NCI-H510A (cell line): Measurements from ENCODE around the gene PNMA6A.
"Not testable (repeated sequence)": the region's sequence is repeated elsewhere in the genome, so short reads cannot be mapped to it uniquely, and the experiment has no call there.

ENCODE experiments used
- DNase-seq: peaks from one replicate; lab custom pipeline; 2025; lab: John Stamatoyannopoulos, UW

PNMA6A gene

DNA sequence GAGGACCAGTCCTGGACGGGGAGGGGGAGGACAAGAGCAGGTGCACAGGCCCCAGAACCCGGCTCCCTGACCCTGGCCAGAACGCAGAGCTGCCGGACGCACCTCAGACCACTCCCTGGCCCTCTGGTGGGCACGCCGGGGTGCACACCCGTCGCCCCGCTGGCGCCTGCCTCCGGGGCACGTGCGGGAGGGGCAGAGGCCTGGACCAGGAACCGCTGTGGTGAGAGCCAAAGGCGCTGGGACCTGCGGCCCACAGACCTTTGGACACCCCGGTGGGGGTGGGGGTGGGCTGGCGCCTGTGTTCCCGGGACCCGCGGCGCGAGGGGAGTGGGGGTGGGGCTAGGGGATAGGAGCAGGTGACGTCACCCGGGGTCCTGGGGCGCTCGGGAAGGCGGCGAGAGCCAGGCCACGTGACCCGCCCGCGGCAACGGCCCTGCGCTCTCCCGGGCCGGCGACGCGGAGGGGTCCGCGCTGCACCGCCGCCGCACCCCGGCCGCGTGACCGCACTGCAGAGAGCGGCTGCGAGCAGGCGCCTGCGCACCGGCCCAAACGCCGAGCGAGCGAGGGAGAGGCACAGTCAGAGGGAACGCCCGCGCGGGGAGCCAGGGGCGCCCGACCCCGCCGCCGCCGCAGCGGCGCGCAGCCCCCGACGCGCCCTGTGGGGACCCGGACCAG, at the start of gene PNMA6A:
Gene PNMA6A, plus strand, starts transcription at position 546 of the 675 bp plus-strand sequence. CDS start 609 bp downstream, outside the sequence.
- not testable (repeated sequence) for DNase-seq

DNA sequence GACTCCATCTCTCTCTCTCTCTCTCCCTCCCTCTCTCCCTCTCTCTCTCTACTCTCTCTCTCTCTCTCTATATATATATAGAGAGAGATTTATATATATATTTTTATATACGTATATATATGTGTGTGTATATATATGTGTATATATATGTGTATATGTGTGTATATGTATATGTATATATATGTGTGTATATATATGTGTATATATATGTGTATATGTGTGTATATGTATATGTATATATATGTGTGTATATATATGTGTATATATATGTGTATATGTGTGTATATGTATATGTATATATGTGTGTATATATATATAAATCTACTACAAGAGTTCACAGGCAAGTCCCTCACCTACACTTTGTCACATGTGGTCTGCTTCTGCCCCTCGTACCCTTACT, 45.8 kb upstream of the PNMA6A start:
- not testable (repeated sequence) for DNase-seq

DNA sequence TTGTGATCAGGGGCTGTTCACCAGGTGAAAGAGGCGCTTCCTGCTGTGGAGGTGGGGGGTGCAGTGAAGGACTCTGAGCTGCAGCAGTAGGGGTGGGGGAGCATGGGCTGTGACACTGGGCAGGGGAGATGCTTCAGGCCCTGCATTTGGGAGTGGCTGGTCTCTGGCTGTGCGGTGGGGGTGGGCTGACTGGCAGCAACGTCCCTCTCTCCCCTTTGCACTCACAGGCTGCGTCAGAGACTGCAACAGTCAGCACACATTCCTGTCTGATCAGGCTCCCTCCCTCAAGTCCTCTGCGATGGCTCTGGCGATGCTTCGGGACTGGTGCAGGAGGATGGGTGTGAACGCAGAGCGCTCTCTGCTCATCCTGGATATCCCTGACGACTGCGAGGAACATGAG, 43.8 kb upstream of the PNMA6A start:
- not testable (repeated sequence) for DNase-seq

DNA sequence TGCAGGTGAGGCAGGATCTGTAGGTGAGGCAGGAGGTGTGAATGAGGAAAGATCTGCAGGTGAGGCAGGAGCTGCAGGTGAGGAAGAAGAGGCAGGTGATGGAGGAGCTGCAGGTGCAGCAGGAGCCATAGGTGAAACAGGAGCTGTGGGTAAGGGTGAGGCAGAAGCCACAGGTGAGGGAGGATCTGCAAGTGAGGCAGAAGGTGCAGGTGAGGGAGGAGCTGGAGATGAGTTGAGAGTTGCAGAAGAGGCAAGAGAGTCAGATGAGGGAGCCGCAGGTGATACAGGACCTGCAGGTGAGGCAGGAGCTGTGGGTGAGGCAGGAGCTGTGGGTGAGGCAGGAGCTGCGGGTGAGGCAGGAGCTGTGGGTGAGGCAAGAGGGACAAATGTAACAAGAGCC, 43.1 kb upstream of the PNMA6A start:
- DNase-seq, result no peak

DNA sequence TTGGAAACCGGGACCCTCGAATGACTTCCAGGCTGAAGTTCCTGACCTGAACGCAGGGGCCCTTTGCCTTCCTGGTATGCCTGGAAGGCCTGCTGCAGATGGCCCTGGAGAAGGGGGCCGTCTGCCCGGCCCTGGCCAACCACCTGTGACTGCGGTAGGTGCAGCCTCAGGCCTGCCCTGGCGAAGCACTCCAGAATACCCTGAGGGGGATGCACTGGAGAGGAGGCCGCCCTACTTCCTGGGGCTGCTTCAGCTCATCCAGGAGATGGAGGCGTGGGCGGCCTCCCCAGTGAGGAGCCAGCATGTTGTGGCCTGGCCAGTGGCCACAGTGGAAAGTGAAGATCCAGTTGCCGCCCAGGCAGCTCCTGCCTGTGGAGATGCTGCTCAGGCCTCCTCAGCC, 42.4 kb upstream of the PNMA6A start:
- no peak for DNase-seq

DNA sequence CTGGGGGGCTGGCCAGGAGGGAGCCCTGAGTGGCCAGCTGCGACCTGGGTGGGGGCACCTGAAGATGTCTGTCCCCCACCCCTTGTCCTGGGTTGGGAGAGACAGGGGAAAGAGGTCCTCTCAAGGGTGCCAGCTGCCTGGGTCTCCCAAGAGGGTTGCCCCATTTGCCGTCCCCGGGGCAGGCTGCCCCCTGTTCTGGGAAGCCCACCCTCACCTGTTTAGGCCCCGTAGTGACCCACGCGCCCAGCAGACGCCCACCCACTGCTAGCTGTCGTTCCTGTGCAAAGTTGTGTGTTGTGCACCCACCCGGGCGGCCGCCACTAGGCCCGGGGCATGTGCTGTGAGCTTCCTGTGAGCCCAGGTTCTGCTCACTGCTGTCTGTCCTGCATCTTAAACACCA, 41.5 kb upstream of the PNMA6A start:
- no peak for DNase-seq

DNA sequence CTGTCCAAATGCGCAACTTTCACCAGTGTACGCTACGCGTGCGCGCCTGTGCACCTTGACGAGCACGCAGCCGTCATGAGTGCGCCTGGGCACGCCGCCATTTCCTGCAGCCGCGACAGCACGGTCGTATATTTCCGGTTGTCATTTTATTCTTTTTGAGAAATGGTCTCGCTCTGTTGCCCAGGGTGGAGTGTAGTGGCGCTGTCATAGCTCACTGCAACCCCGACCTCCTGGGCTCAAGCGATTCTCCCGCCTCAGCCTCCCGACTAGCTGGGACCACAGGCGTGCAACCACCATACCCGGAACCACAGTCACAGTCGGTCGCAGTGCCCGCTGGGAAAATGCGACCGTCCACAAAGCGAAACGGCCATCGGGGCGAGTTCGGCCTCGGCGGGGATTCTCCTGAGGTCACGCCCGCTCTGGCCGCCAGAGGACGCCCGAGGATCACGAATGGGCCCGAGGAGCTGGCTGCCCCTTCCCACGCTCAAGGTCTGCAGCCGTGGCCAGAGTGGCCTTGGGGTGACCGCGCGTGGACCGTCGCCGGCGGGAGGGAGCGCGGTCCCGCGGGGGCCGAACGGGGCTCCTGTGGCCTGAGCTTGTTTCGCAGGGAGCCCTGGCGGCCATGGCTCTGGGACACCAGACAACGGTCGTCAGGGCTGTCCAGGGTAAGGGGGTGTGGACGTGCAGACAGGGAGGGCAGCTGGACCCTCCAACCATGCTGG, 39.7 kb upstream of the PNMA6A start:
- peak; percentile 12 for DNase-seq

DNA sequence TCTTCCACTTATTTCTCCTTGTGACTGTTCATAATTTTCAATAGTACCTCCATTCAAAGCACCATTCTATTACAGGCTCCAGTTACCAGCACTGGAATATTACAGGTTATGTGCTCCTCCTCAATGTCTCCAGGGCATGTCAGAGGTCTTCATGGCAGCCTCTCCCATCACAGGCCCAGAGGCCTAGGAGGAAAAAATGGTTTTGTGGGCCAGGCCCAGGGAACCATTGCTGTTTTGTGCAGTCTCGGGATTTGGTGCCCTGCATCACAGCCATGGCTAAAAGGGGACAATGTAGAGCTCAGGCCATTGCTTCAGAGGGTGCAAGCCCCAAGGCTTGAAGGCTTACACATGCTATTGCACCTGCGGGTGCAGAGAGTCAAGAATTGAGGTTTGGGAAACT, 23.2 kb upstream of the PNMA6A start:
- no peak for DNase-seq

DNA sequence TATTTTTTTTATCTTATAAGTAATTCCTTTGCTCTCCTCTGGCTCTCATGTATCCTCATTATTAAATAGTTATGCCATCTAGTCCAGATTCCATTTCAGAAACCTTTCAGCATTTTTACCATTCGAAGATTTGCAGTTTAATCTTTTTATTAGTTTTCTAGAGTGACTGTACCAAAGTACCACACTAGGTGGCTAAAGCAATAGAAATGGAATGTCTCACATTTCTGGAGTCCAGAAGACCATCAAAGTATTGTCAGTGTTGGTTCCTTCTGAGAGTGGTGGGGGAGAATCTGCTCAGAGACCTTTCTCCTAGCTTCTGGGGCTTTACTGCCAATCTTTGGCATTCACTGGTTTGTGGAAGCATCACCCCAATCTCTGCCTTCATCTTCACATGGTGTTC, 19.7 kb upstream of the PNMA6A start:
- no peak for DNase-seq

DNA sequence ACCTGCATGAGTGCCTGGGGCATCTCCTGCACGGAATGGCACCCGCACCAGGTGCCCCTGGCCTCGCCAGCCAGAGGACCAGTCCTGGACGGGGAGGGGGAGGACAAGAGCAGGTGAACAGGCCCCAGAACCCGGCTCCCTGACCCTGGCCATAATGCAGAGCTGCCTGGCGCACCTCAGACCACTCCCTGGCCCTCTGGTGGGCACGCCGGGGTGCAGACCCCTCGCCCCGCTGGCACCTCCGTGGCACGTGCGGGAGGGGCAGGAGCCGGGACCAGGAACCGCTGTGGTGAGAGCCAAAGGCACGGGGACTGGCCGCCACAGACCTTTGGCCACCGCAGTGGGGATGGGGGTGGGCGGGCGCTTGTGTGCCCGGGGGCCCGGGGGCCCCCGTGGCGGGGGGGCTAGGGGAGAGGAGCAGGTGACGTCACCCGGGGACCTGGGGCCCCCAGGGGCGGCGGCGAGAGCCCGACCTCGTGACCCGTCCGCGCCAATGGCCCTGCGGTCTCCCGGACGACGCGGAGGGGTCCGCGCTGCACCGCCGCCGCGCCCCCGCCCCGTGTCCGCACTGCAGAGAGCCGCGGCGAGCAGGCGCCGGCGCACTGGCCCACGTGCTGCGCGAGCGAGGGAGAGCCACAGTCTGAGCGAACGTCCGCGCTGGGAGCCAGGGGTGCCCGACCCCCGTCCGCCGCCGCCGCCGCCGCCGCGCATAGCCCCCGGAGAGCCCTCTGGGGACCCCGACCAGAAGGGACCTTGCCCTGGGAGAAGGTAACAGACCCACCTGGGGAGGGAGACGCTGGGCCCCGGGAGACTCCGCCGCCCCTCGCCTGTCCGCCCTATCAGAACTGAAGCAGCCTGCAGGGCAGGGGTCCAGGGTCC, 16.1 kb upstream of the PNMA6A start, which contains the start of gene PNMA3:
Gene PNMA3, plus strand, starts transcription at position 600 of the 879 bp plus-strand sequence. CDS start 586 bp downstream, outside the sequence.
- no peak for DNase-seq

DNA sequence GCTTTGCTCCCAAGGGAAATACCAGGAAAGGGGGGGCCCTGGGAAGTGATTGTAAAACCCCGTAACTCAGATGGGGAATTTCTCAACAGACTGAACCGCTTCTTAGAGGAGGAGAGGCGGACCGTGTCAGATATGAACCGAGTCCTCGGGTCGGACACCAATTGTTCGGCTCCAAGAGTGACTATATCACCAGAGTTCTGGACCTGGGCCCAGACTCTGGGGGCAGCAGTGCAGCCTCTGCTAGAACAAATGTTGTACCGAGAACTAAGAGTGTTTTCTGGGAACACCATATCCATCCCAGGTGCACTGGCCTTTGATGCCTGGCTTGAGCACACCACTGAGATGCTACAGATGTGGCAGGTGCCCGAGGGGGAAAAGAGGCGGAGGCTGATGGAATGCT, 15.0 kb upstream of the PNMA6A start:
- no peak for DNase-seq

DNA sequence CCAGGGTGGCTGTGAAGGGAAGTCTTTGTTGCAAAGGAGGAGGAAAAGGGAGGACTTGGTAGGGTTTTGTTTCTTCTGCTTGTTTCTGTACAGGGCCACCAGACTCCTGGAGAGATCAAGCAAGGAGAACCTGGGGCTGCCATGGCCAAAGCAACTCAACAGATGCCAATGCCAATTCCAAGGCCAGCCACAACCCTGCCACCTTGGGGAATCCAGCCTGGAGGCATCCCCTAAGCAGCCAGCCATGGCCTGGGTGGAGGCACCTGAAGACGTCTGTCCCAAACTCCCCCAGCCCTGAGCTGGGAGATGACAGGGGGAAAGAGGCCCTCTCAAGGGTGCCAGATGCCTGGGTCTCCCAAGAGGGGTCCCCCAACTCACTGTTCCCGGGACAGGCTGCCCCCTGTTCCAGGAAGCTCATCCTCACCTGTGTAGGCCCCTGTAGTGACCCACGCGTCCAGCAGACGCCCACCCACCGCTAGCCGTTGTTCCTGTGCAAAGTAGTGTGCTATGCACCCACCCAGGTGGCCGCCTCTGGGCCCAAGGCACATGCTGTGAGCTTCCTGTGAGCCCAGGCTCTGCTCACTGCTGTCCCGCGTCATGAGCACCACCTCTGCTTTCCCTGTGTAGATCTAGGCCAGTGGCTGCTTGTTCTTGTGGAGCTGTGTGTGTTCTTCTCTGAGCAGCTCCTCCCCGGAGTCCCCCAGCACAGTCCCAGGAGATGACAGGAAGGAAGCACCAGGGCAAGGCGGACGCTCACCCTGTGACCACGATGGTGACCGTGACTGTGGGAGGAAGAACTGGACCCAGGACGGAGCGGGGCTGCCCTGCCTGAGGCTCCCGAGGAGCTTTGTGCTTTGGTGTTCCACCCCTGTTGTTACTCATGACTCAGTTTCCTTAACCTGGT, 12.8 kb upstream of the PNMA6A start:
- DNase-seq, result no peak

DNA sequence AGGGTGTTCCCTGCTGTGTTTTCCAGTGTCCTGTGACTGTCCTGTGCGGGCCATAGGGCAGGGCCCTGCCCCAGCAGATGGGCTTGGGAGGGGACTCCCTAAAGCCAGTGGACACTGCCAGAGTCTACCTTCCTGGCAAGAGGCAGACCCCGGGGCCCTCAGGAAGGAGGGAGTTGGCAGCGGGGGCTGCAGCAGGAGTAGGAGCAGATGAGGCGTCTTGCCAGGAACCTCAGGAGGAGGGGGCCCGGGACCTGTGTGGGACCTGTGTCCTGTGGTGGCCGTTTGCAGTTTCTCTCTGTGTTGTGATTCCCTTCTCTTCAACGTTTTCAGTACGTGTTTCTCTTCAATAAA, 12.2 kb upstream of the PNMA6A start:
- DNase-seq, result no peak

DNA sequence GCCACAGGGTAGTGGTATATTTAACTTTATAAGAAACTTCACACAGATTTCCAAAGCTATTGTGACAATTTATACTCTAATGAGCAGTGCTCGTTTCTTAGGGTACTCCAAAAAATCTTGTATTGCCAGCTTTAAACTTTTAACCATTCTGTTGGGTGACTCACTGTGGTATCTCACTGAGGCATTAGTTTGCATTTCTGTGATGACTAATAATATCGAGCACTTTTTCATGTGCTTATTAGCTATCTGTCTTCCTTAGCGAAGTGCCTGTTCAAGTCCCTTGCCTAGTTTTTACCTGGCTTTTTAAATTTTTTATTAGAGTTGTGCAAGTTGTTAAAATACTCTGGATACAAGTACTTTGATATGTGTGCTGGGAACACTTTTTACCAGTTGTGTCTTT, 10.5 kb upstream of the PNMA6A start:
- no peak for DNase-seq

DNA sequence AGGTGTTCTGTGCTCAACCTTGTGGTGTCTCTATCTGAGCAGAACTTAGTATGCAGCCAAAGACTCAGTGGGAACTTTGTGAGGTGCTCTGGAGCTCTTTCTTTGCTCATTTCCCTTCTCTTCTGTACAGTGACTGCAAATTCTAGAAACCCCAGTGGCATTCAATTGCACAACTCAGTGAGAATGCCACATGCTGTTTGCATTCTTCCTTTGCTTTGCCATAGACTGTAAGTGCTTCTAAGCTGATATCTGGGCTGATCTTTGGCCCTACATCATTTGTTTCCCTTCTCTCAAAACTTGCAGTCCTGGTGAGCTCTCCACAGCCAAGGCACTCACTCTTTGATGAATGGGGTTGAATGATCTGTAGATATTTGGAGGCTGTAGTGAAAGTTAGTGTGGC, 8.9 kb upstream of the PNMA6A start:
- no peak for DNase-seq

DNA sequence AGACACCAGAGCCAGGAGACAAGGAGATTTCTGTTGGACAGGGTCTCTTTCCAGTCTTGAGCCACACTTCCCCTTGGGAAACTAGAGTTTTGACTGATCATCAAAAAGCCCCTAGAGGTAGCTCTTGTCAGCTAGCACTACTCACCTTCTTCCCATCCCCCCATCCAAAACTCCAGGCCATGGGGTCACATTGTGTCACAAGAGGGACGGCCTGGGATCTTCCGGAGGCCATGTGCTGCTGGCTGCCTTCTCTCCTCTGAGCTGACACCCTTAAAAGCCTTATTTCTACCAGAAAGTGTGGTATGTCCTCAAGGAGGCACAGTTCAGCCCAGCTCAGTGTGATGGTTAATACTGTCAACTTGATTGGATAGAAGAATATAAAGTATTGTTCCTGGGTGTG, 8.2 kb upstream of the PNMA6A start:
- DNase-seq, result no peak

DNA sequence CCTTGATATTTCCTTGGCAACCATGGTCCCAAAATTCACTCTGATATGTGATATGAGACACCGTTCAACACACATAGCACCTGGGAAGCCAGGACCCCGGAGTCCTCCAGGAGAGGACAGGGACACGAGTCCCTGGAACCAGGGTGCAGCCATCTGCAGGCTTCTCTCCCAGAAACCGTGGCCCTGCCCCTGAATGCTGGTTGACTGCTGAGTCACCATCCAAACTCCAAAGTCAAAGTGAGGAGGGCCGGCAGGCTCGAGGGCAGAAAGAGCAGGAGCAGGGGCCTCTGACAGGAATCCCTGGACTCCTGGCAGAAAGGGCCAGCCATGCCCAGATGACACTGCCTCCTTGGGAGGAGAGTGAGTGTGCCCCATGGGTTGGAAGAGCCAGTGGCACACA, 6.9 kb upstream of the PNMA6A start:
- DNase-seq, result no peak

DNA sequence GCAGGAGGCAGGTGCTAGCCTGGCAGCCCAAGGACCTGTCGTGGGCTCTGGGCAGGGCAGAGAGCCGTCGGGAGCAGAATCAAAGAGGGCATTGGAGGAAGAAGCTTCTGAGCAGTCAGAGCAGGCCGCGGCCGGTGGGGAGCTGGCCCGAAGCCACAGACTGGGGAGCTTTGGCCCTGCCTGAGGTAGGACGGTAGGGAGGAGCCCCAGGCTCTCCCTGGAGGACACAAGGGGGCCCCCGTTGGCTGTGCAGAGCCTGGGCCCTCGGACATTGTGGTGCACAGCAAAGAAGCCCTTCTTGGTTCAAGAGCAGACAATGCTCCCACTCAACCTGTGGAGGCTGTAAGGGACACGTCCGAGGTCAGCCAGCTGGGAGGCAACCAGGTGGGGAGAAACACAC, 5.9 kb upstream of the PNMA6A start:
- DNase-seq, result not testable (repeated sequence)

DNA sequence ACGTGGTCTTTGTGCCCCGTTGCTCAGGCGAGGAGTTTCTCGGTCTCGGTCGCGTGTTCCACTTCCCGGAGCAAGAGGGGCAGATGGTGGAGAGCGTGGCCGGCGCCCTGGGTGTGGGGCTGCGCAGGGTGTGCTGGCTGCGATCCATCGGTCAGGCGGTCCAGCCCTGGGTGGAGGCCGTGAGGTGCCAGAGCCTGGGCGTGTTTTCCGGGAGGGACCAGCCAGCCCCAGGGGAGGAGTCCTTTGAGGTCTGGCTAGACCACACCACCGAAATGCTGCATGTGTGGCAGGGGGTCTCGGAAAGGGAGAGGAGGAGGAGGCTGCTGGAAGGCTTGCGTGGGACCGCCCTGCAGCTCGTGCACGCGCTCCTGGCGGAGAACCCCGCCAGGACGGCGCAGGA, 1.1 kb downstream of the PNMA6A start:
- not testable (repeated sequence) for DNase-seq

DNA sequence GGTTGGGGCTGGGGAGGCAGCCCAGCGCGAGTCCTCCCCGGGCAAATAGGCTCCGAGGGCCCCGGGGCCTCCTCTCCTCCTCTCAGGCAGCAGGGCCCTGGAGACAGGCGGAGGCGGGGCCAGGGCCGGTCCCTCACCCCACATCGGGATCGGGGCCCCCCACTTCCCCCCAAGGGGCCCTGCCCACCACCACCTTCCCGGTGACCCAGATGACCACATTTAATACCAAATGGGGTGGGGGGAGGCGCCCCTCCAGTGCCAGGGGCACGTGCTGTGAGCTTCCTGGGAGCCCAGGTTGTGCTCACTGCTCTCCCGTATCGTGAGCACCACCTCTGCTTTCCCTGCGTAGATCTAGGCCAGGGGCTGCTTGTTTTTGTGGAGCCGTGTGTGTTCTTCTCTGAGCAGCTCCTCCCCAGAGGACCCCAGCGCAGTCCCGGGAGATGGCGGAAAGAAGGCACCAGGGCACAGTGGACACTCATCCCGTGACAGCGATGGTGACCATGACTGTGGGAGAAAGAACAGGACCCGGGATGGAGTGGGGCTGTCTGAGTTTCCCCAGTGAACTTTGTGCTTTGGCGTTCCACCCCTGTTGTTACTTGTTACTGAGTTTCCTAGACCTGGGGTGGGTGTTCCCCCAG, 2.1 kb downstream of the PNMA6A start:
- DNase-seq, result no peak

DNA sequence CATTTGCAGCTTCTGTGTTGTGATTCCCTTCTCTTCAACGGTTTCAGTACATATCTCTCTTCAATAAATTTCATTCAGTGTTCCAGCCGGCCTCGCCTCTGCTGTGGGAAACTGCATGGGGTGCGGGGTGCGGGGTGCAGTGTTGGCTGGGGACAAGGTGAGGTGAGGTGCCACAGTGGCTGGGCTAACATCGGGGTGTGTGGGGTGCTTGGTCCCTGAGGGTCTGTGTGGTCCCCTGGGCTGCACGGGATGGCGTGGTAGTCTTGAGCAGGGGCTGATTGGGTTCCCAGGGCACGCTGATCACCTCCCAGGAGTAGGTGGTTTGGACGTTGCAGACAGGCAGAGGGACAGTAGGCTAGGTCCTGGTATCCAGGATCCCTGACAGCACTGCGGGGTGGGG, 2.7 kb downstream of the PNMA6A start:
- no peak for DNase-seq
